HG03457 (cell line): ENCODE results near the gene ZNF248.

Experiments
- ATAC-seq: cut with Tn5 transposase; IDR thresholded peaks from one replicate; pipeline ENCODE4 v1.9.1; 2021; ENCODE audit warnings: moderate number of reproducible peaks; ENCODE audit not compliant: unreplicated experiment

The ZNF248 gene

DNA sequence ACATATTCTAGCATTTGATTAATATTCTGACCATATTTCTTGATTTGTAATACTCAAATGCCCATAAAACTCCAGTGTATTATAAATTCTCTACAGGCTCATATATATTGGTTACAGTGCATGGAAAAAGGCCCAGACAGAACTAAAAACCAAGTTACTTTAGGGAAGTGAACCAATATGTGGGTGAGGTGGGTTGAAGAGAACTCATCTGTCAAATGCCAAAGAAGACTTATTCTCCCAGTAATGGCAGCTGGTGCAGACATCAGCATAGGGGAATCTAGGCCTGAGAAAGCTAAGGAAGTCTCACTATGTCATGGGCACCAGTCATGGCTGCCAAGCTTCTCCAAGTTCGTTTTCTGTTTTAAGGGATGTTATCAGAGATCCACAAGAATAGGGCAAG, 30.6 kb downstream of the ZNF248 start:
- ATAC-seq = no peak

DNA sequence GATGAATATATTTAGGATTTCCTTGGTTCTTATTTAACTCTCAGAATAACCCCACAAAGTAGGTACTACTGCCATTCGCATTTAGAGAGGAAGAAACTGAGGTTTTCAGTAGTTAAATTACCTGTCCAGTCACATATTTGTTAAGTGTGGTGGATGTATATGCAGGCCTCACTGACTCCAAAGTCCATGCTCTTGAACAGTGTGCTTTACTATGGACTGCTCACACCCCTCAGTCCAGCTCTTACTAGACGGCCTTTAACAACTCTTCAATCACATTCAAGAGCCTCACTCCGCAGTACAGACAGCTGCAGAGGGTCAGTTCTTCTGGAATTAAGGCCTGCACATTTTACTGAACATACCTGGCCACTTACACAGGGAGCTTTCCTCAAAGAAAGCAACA, 36.2 kb downstream of the ZNF248 start:
- ATAC-seq = no peak

DNA sequence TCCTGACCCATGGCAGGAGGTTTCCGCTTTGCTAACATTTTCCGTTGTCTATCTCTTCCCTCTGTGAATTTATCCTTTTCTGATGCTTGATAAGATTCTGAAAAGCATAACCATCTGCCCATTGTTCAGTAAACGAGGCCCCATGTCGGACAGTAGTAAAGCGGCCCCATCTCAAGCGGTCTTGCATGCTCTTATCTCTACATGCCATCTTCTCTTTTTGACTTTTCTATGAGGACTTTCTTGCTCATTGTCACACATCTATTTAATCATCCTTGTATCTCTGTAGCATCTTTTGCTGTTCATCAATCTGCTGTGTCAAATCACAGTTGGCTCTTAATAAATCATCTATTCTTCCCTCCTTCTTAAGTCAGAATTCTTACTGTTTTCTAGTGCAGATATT, 37.6 kb downstream of the ZNF248 start:
- no peak for ATAC-seq

DNA sequence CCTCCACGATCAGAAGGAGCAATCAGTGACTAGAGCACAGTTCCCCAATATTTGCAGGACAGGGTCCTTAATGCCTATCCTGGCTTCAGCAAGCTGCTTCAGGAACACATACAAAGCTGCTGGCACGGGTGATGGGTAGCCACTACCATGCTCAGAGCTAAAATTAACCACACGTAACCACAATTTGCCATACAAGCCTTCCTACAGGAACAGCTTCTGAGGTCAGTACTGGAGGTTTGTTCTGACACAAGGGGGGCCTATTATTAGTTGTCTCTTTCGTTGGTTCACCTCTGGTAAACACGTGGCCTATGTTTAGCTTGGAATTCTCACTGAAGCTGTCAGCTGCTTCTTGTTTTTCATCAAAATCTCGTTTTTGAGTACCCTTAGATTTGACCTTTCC, 41.1 kb downstream of the ZNF248 start:
- no peak for ATAC-seq

DNA sequence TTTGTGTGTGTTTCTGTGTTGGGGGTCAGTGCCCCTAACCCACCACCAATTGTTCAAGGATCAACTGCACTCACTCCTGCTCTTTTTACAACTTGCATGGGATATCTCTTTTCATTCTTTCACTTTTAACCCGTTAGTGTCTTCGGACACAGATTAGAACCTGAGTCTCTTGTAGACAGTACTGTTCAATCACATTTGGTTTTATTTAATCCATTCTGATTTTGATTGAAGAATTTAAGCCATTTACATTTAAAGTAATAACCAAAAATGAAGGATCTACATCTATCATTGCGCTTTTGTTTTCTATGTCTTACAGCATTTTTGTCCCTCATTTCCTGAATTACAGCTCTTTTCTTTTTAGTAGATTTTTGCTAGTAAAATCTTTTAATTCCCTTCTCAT, 43.6 kb downstream of the ZNF248 start:
- no peak for ATAC-seq

DNA sequence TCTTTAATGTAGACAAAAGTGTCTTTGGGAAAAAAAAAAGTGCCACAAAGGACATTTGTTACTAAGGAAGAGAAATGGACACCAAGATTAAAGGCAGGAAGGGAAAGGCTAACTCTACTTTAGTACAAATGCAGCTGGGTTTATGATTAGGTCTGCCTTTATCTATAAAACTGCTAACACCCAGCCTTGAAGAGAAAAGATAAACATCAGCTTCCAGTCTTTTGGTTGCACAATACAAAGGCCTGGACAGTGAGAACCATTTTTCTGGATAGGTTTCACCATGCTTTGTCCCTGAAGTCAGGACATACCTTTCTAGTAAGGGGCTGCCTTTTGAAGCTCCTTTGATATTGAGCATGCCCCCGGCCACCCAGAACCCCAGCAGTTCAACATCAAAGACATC, 45.1 kb downstream of the ZNF248 start:
- no peak for ATAC-seq

DNA sequence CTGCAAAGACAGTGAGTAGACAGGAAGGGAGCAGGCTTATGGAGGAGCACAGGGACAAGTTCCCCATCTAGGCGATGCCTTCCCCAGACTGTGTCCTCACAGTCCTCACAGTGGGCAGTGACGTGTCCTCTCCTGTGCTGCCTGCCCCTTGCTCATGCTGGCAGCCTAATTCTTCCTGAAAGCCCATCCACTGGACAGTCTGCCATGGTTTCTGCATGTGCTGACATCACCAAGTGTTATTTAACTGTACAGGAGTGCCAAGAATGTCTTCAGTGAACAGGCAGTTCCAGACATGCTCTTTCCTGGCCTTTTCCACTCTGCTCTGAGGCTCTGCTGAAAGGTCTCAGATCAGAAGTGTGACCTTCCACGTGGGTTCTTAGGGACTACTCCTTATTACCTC, 54.1 kb downstream of the ZNF248 start:
- ATAC-seq = no peak

DNA sequence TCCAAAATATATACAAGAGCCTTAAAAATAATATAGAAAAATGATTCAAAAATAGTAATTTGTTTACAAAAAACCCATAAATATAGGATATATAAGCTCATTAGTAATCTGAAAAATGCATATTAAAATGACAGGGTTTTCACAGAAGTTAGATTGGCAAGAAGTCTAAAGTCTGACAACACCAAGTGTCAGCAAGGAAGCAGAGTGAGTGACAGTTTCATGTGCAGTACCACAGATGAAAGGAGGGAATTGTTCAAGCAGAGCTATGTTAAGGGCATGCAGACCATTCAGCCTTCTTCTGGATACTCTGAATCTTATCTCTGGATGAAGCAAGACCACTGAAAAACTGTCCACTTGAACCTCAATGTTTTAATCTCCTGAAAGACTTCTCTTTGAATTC, 55.9 kb downstream of the ZNF248 start:
- no peak for ATAC-seq

DNA sequence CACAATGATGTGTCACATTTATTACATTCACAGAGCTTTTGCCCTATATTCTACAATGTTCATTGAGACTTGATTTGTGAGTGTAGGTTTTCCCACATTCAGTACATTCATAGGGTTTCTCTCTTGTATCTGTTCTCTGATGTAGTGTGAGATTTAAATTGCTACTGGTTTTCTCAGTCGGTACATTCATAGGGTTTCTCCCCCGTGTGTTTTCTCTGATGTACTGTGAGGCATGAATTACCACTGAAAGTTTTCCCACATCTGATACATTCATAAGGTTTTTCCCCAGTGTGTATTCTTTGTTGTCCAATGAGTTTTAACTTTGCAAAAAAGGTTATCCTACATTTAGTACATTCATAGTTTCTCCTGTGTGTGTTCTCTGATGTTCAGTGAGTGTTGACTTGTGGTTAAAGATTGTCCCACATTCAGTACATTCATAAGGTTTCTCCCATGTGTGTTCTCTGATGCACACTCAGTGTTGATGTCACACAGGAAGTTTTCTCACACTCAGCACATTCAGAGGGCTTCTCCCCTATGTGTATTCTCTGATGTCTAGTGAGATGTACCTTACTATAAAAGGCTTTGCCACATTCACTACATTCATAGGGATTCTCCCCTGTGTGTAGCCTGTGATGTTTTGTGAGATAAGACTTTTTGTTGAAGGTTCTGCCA, 63.0 kb downstream of the ZNF248 start:
- no peak for ATAC-seq

DNA sequence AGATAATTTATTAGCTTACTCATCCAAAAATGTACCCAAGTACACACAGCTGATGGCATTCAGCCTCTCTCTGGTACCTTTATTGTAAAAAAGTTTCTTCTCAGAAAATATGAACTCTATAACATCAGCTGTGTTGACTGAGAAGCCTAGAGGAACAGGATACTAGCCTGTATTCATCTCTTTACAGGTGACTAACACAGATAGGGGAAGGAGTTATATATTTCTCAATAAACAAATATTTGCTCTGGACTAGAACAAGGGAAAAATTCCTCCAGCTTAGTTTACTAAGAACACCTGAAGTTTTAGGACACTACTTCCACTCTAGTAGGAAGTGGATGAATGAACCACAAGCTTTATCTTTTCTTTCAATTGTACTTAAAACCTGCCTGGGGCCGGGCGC, 67.8 kb downstream of the ZNF248 start:
- no peak for ATAC-seq

DNA sequence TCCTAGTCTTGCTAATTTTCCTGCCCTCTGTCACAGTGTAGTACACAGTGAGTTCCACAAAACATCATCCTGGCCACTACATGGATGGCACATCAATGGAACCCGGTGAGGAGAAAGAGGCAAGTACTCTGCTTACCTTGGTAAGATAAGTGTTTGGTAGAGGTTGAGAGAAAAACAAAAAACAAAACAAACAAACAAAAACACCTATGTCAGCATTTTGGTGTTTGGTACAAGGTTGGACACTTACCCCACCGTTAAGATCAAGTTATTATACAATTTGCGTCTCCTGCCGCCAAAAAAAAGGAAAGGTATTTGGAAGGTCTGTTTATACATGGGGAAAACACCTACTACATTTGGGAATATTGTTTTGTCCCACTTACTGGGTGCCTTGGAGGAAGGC, 72.7 kb downstream of the ZNF248 start:
- ATAC-seq = no peak

DNA sequence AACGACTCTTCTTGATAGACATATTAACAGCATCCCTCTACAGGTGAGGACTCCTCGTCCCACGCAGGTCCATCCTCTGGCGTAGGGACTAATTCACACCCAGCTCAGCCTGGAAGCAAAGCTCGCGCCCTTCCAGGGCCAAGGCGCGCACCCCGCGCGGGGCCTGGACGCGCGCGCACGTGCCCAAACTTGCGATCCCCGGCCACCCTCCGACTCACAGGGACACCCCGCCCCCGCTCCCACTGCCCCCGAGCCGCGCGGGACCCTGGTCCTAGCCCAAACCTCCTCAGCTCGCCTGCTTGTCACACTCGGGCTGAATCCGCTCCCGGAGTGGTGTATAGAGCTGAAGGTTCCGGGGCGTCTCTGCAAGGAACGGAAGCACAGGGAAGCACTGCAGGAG, 76.9 kb downstream of the ZNF248 start:
- no peak for ATAC-seq

DNA sequence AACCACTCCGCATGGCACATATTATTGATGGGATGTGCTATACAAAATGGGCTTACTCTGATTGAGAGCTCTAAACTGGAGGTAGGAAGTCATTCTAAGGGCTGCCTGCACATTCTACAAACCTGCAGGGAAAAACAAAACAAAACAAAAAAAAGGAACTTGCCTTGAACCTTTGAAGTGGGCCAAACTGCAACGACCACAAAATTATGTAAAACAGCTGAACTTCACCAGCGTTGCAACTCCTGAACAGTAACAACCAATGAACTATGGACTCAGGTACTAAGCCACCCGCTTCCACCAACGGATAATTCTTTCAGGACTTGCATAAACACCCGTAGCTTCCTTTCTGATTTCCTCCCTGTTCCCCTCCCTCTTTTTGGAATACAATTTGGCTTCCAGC, 80.4 kb downstream of the ZNF248 start:
- ATAC-seq = no peak

DNA sequence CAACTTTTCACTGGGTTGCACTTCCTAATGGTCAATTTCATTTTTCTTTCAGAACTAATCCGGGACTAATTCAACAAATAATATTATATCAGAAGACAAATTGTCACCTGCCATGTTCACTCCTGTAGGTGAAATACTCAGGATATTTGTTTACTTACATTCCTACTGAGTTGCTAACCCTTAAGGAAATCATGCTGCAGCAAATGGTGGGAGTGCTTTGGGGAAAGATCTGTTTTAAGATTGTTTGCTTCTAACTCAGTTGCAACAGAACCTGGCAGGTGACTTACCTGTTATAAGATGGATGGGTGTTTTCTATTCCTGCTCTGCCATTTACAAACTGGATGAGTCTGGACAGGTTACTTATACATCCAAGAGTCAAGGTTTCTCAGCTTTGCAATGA, 81.8 kb downstream of the ZNF248 start:
- ATAC-seq = no peak

DNA sequence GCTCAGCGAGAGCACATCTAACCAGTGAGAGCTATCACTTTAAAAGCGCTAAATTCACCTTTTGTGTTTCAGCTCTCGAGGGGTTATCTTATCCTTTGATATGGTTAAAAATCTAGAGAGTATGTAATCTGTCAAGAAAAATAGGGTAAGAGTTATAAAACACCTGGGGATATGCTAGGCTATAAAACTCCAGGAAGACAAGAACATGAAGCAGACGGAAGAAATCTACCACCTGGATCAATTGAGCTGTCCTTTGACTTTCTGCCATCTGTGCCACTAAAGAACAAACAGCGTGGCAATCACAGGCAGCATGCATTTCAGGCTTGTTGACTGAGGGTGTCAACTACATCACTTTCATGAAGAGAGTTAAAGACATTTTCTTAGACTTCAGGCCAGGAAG, 83.1 kb downstream of the ZNF248 start:
- no peak for ATAC-seq

DNA sequence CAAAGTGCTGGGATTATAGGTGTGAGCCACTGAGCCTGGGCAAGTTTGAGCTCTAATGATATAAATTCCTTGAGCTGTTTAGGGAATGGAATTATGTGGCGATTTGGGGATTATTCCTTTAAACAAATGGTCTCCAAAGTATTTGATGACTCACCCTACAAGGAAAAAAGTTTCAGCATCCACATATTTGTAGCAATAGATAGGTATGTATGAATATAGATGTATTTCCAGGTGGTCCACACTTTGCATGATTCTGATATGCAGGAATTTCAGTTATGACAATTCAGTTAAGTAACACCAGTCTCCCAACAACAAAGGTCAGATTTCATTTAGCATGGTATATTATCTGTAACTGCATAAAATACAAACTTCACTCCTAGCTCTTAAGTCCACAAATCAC, 92.2 kb downstream of the ZNF248 start:
- no peak for ATAC-seq

DNA sequence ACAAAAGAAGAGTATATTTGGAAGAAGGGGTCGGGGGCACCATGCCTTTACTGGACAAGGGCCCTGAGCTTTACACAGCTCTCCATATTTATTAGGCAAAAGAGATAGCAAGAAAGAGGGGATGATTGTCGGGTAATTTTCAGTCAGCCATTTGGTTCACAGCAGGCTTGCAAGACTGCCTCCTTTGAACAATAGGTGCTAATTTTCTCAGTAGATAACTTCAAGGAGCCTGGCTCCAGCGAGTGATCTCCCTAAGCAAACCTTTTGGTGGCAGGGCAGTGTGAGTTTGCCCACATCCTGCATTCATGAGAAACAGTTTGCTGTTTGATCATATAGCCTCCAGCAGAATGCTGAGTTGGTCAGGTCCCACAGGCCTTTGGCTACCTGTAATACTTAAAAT, 94.3 kb downstream of the ZNF248 start:
- ATAC-seq = no peak

DNA sequence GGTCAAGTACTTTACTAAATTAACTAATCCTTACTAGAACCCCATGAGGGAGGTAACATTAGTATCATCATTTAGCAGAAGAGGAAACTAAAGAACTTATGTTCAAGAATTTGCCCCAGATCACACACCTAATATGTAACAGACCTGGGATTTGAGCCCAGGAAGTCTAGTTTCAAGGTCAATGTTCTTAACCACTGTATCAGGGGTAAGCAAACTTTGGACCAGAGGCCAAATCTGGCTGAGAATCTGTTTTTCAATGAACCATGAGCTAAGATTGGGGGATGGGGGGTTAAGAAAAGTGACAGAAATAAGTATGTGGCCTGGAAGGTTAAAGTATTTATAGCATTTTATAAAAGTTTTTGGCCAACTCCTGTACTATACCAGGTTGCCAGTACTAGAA, 95.1 kb downstream of the ZNF248 start:
- no peak for ATAC-seq

DNA sequence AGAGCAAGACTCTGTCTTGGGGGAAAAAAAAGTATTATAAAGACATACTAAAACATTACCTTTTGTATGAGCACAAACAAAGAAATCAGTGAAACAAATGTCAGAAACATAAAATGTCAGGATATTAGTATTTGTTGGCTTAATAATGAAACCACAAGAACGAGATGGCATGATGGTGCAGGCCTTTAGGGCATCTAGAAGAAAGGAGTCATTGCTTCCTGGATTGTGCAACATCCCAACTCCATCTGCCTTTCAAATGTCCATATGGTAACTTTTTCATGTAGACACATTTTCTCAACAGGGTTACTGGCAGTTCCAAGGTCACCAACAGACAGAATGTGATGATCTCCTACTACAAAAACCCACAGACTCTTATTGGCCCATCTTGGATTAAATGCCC, 96.6 kb downstream of the ZNF248 start:
- ATAC-seq = no peak

DNA sequence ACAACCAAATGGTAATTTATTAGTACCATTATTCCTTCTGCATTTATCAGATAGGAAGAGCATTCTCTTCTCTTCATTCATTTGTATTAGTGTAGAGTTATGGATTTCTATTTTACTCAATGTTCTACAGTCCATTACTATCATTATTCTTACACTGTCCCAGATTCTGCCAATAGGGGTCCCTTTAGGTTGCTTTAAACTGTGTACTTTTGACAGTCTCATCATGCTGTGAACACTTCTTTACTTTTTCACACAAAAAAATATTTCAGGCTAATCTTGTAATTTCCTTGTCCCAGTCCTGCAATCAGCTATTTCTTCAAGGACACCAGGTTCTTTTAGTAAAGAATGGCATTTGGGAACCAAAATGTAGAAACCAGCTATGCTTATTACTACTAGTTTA, 99.3 kb downstream of the ZNF248 start:
- no peak for ATAC-seq

DNA sequence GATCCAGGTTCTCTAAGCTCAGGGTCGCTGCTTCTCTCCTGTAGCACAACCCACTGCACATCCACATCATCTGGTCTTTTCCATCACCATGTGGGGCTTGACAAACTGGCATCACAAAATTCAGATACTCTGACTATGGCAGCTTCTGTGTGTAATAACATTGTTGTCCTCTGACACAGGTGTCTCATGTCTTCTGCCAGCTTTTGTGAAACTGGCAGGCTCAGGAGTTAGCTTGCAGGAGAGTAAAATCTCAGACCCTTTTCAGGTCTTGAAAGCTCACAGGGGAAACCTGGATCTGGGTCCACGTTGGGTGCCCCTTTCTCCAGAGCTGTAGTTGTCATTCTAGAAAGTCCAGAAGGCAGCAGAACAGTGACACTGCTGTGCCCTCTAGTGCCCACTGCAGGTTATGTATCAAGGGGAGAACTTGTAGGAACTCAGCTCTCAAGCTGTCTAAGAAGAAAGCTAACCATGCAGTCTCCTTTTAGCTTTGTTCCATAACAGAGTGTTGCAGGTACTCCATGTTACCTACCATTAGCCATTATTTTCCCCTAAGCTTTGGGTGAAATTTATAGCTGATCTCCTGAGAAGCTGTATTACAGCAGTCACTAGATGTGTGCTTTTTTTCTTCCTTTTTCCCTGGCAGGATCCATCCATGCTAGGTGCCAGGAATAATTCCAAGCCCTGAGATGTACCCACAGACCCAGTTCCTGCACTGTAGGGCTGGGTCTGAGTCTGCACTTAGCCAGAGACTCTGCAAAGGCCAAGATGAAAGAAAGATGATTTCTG, 102.7 kb downstream of the ZNF248 start:
- ATAC-seq = no peak

DNA sequence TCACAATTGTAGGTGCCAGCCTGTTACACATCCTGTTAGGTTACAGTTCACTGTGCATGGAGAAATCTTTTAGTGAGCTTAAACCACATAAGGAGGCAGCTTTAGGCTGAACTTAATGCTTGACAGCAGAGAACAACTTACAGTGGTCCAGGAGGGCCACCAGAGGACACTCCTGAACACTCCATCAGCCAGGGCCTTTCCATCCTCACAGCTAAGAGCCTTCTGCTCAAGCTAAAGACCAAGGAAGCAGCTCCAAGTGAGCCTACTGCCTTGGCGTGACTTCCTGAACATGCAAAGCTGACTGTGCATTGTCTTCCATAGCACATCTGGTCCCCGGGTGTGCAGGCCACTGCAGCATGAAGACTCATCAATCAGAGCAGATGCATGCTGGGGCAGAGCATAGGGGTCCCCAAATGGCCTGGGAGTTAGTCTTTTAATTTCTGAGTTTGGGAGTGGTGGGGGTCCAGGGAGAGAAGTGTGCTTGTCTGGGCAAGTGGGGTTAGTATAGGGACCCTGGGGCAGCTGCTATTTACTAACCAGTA, 105.0 kb downstream of the ZNF248 start:
- no peak for ATAC-seq

DNA sequence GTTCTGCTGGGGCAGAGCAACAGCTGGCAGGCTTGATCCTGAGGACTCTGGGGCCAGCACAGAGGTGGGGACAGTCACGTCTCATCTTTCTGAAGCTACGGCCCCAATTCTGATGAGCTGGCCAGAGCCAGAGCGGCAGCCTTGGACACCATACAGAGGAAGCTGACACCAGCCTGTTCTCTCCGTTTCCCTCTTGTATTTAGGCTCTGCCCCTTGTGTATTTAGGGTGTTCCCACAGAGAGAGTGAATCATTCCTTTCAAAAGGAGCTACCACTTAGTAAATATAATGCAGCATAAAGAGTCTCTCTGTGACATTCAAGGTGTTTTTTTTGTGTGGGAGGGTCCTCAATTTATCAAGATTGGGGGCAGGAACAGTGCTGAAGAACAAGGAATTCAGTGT, 109.2 kb downstream of the ZNF248 start:
- ATAC-seq = no peak
